A673 (cell line): ENCODE results near the gene OLFM4.

Experiments
- EZH2 ChIP-seq: fragments of 200-600 bp; sonication (generic); IDR thresholded peaks from 2 replicates; pipeline ENCODE4 v1.6.1; 2017; ENCODE audit warnings: borderline replicate concordance, low read depth, mild to moderate bottlenecking, mixed read lengths, antibody characterized with exemption, low read length; ENCODE audit not compliant: poor library complexity, severe bottlenecking
- TF ChIP-seq, protein P1 (sequence below): fragments of 300-800, 200-600 bp; sonication (generic); conservative IDR thresholded peaks from 2 replicates; pipeline ENCODE4 v1.5.1; 2017; ENCODE audit warnings: low read depth, mild to moderate bottlenecking, antibody characterized with exemption, low read length, moderate library complexity, mixed read lengths

DNA sequence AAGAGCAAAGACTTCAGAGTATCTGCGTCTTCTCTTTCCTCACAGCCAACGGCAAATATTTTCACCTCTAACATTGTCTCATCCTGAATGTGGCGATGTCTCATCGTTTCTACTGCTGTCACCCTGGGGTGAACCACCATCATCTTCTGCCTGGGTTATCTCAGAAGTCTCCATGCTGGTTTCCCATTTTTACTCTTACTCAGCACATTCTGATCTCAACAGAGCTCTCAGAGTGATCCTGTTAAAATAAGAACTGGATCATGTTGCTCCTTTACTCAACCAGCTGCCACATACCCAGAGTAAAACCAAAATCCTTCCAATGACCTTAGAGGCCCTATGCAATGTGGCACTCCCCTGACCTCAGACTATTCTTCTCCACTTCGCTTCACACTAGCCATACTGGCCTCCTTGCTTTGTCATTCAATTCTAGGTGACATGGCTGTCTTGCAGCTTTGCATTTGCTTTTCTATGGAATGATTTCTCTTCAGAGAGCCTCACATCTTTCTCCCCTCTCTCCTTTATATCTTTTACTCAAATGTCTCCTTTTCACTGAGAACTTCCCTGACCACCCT lies 7.8 kb upstream of the OLFM4 start:
- TF ChIP-seq EZH2 = no peak
- TF ChIP-seq, protein P1, sequence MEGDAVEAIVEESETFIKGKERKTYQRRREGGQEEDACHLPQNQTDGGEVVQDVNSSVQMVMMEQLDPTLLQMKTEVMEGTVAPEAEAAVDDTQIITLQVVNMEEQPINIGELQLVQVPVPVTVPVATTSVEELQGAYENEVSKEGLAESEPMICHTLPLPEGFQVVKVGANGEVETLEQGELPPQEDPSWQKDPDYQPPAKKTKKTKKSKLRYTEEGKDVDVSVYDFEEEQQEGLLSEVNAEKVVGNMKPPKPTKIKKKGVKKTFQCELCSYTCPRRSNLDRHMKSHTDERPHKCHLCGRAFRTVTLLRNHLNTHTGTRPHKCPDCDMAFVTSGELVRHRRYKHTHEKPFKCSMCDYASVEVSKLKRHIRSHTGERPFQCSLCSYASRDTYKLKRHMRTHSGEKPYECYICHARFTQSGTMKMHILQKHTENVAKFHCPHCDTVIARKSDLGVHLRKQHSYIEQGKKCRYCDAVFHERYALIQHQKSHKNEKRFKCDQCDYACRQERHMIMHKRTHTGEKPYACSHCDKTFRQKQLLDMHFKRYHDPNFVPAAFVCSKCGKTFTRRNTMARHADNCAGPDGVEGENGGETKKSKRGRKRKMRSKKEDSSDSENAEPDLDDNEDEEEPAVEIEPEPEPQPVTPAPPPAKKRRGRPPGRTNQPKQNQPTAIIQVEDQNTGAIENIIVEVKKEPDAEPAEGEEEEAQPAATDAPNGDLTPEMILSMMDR = no peak
